Parathyroid adenoma (tissue), 2 donors: ENCODE measurements around the gene NFIX.

Experiments
- H2AFZ ChIP-seq: fragments of 300-600 bp; sonication (generic); one replicate; pipeline ENCODE4 v1.7.0; 2017; ENCODE audit warnings: antibody characterized with exemption, mild to moderate bottlenecking
- H3K27ac ChIP-seq: fragments of 300-600 bp; sonication (generic); one replicate; pipeline ENCODE4 v1.7.0; 2017
- H3K27me3 ChIP-seq: fragments of 300-600 bp; sonication (generic); one replicate; pipeline ENCODE4 v1.7.0; 2017; ENCODE audit warnings: low read length; ENCODE audit not compliant: control insufficient read depth, insufficient read depth
- H3K36me3 ChIP-seq: fragments of 300-600 bp; sonication (generic); one replicate; pipeline ENCODE4 v1.7.0; 2017; ENCODE audit warnings: low read length; ENCODE audit not compliant: control insufficient read depth, insufficient read depth
- H3K4me1 ChIP-seq: fragments of 300-600 bp; sonication (generic); one replicate; pipeline ENCODE4 v1.7.0; 2017; ENCODE audit warnings: control low read depth
- H3K4me2 ChIP-seq: fragments of 300-600 bp; sonication (generic); one replicate; pipeline ENCODE4 v1.7.0; 2017; ENCODE audit warnings: low read length
- H3K4me3 ChIP-seq: fragments of 300-600 bp; sonication (generic); one replicate; pipeline ENCODE4 v1.7.0; 2017; ENCODE audit warnings: low read depth, low read length
- H3K79me2 ChIP-seq: fragments of 300-600 bp; sonication (generic); one replicate; pipeline ENCODE4 v1.7.0; 2017; ENCODE audit warnings: control low read depth
- H3K9ac ChIP-seq: fragments of 300-600 bp; sonication (generic); one replicate; pipeline ENCODE4 v1.7.0; 2017; ENCODE audit warnings: mild to moderate bottlenecking
- H3K9me3 ChIP-seq: fragments of 300-600 bp; sonication (generic); one replicate; pipeline ENCODE4 v1.7.0; 2017; ENCODE audit warnings: low read length; ENCODE audit not compliant: control insufficient read depth
- CTCF ChIP-seq: fragments of 300-600 bp; sonication (generic); IDR thresholded peaks from one replicate; pipeline ENCODE4 v1.7.0; 2017; ENCODE audit warnings: antibody characterized with exemption, mild to moderate bottlenecking
- donor health status: primary hyperparathyroidism.

The NFIX gene

GRCh38 chr19:13117772-13118423 lies 122.6 kb downstream of the NFIX start, which contains the start of gene NACC1:
NACC1 (plus strand) TSS chr19:13118264; CDS start chr19:13135208, 16,944 bp downstream.
- H3K27me3 ChIP-seq: no peaks in the 10 kb centered on the region
- TF ChIP-seq CTCF: no peak
- H3K27ac ChIP-seq: peak within 1 kb of the TSS; percentile 78
- H2AFZ ChIP-seq: peak within 1 kb of the TSS; percentile 85
- peak within 1 kb of the TSS; percentile 87 for H3K4me2 ChIP-seq
- H3K79me2 ChIP-seq: peaks cover 18% of the 10 kb centered on the region
- H3K4me1 ChIP-seq: peaks cover 14% of the 10 kb centered on the region
- peak within 1 kb of the TSS; percentile 89 for H3K4me3 ChIP-seq
- no peaks in the 10 kb centered on the region for H3K36me3 ChIP-seq
- no peaks in the 10 kb centered on the region for H3K9me3 ChIP-seq
- peak within 1 kb of the TSS; percentile 83 for H3K9ac ChIP-seq

DNA sequence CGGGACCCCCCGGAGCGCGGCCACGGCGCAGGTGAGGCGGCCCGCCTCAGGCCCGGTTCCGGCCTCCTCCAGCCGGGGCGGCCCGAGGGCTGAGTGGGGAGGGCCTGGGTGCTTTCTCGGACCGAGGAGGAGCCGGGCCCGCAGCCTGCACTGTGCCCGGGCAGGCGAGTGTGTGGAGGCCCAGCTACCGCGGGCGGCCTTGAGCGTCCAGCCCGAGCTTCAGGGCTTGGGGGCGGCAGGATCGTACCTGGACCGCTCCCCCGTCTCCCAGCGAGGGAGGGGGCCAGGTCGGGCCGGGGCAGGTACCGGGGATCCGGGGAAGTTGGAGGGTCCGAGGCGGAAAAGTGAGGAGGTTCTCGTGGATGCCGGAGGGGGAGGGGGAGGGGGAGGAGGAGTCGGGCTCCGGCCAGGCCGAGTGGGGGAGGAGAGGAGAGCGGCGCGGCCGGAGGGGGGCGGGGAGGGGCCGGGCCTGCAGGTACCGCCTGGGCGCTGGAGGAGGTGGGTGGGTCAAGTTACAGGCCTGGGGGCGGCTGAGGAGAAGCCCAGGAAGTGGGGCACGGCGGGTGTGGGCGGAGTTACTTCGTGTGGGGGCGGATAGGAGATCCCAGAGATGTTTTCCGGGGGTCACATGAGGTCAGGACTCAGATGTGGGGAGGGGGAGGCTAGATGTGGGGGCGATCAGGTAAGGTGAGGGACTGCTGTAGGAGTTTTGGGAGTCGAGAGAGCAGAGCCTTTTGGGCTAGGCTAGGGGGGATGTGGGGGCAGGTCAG lies 123.3 kb downstream of the NFIX start:
- Histone ChIP-seq H3K27me3 (no peaks in the 10 kb centered on the region), H3K9ac (peak overlapping the region; percentile 83), H2AFZ (peak overlapping the region; percentile 61), H3K4me2 (peak overlapping the region; percentile 83), H3K9me3 (no peaks in the 10 kb centered on the region), H3K4me1 (peaks cover 14% of the 10 kb centered on the region), H3K4me3 (peak overlapping the region; percentile 68), H3K27ac (peak overlapping the region; percentile 78), H3K36me3 (no peaks in the 10 kb centered on the region), H3K79me2 (peaks cover 21% of the 10 kb centered on the region)
- TF ChIP-seq CTCF: no peak

- H3K27ac ChIP-seq: peak overlapping the region; percentile 78
- H3K4me3 ChIP-seq: peak overlapping the region; percentile 68
- no peaks in the 10 kb centered on the region for H3K36me3 ChIP-seq
- H3K9me3 ChIP-seq: no peaks in the 10 kb centered on the region
- peak overlapping the region; percentile 83 for H3K4me2 ChIP-seq
- H3K9ac ChIP-seq: no peak overlapping the region
- H2AFZ ChIP-seq: no peak overlapping the region
- H3K4me1 ChIP-seq: peaks cover 14% of the 10 kb centered on the region
- TF ChIP-seq CTCF: no peak
- no peaks in the 10 kb centered on the region for H3K27me3 ChIP-seq
- peaks cover 21% of the 10 kb centered on the region for H3K79me2 ChIP-seq
Observed at GRCh38 chr19:13119627-13120026, 124.4 kb downstream of the NFIX start.

GRCh38 chr19:13120031-13120430 lies 124.8 kb downstream of the NFIX start:
- H3K9me3 ChIP-seq: no peaks in the 10 kb centered on the region
- no peak overlapping the region for H3K4me2 ChIP-seq
- no peak for TF ChIP-seq CTCF
- H3K27me3 ChIP-seq: no peaks in the 10 kb centered on the region
- peaks cover 21% of the 10 kb centered on the region for H3K79me2 ChIP-seq
- no peak overlapping the region for H3K9ac ChIP-seq
- no peak overlapping the region for H3K4me3 ChIP-seq
- H3K27ac ChIP-seq: peak overlapping the region; percentile 17
- H3K4me1 ChIP-seq: peaks cover 14% of the 10 kb centered on the region
- no peak overlapping the region for H2AFZ ChIP-seq
- H3K36me3 ChIP-seq: no peaks in the 10 kb centered on the region
